ENCODE results near the gene KSR1. TPM values are rescaled to one million over a fixed set of nuclear protein-coding genes. Genes with fewer than 3 reads are reported as not detected.

Gene KSR1
- polyA plus RNA-seq, 1 donor from 2014 or later, result 9.2 TPM

- H3K79me2 ChIP-seq (replicated peaks; ENCODE audit: insufficient read depth, low read length), result no peaks in the 10 kb centered on the region
- H3K9ac ChIP-seq (ENCODE audit: low read length), result no peak overlapping the region
- H4K20me1 ChIP-seq (ENCODE audit: insufficient read depth), result no peaks in the 10 kb centered on the region
- no peaks in the 10 kb centered on the region for H3K36me3 ChIP-seq (ENCODE audit: insufficient read depth, low read length)
- H3F3A ChIP-seq (ENCODE audit: insufficient read depth, low read length, poor library complexity, severe bottlenecking), result no peaks in the 10 kb centered on the region
- no peak overlapping the region for H2AFZ ChIP-seq (ENCODE audit: low read depth, low read length)
- H3K9me2 ChIP-seq (ENCODE audit: insufficient read depth, low read length), result no peaks in the 10 kb centered on the region
- TF ChIP-seq EP300 (conservative IDR thresholded peaks at IDR 0.05; ENCODE audit: poor library complexity, severe bottlenecking) (no peak), POLR2AphosphoS5 (IDR thresholded peaks at IDR 0.05) (no peak)
- no peak overlapping the region for H3K4me3 ChIP-seq (ENCODE audit: low read length)
- H3K9me3 ChIP-seq (ENCODE audit: low read length), result no peaks in the 10 kb centered on the region
- no peak overlapping the region for H3K27ac ChIP-seq (ENCODE audit: low read length)
- H3K4me2 ChIP-seq (ENCODE audit: low read length), result no peak overlapping the region
- H3K27me3 ChIP-seq (ENCODE audit: insufficient read depth, low read depth, low read length), result no peaks in the 10 kb centered on the region
Observed at GRCh38 chr17:27548369-27548768, 92.1 kb downstream of the KSR1 start.

- Histone ChIP-seq H3K4me2 (ENCODE audit: low read length) (no peak overlapping the region), H3K27ac (ENCODE audit: low read length) (no peak overlapping the region), H3K4me3 (ENCODE audit: low read length) (no peak overlapping the region), H3K9me3 (ENCODE audit: low read length) (no peaks in the 10 kb centered on the region), H3K79me2 (replicated peaks; ENCODE audit: insufficient read depth, low read length) (no peaks in the 10 kb centered on the region), H3K27me3 (ENCODE audit: insufficient read depth, low read depth, low read length) (no peaks in the 10 kb centered on the region), H3K9me2 (ENCODE audit: insufficient read depth, low read length) (no peaks in the 10 kb centered on the region), H2AFZ (ENCODE audit: low read depth, low read length) (no peak overlapping the region), H4K20me1 (ENCODE audit: insufficient read depth) (no peaks in the 10 kb centered on the region), H3F3A (ENCODE audit: insufficient read depth, low read length, poor library complexity, severe bottlenecking) (no peaks in the 10 kb centered on the region), H3K36me3 (ENCODE audit: insufficient read depth, low read length) (no peaks in the 10 kb centered on the region), H3K9ac (ENCODE audit: low read length) (no peak overlapping the region)
- TF ChIP-seq REST (IDR thresholded peaks at IDR 0.05; ENCODE audit: borderline replicate concordance) (no peak), POLR2AphosphoS5 (IDR thresholded peaks at IDR 0.05) (no peak), RAD21 (conservative IDR thresholded peaks at IDR 0.05) (no peak), TAF1 (IDR thresholded peaks at IDR 0.05; ENCODE audit: low read depth) (no peak), MXI1 (conservative IDR thresholded peaks at IDR 0.05; ENCODE audit: poor library complexity, severe bottlenecking) (no peak), SMC3 (conservative IDR thresholded peaks at IDR 0.05; ENCODE audit: poor library complexity) (no peak), EP300 (conservative IDR thresholded peaks at IDR 0.05; ENCODE audit: poor library complexity, severe bottlenecking) (no peak), CTCF (IDR thresholded peaks at IDR 0.05; ENCODE audit: poor library complexity, severe bottlenecking) (no peak), EZH2 (IDR thresholded peaks at IDR 0.05; ENCODE audit: borderline replicate concordance, insufficient read depth, low read length, poor library complexity, severe bottlenecking) (no peak)
Observed at GRCh38 chr17:27549251-27549893, 93.1 kb downstream of the KSR1 start.
